ENCODE results near the gene TMEM9.

Gene TMEM9

GRCh38 chr1:201090541-201090940 lies 63.7 kb downstream of the TMEM9 start:
- no peak for DNase-seq (ENCODE audit: low read depth, low spot score)
- no peak overlapping the region for H3K27ac ChIP-seq

- H3K27ac ChIP-seq = no peak overlapping the region
- no peak for DNase-seq (ENCODE audit: low read depth, low spot score)
Observed at GRCh38 chr1:201089596-201089995, 64.7 kb downstream of the TMEM9 start.

- H3K27ac ChIP-seq = no peak overlapping the region
- no peak for DNase-seq (ENCODE audit: low read depth, low spot score)
Observed at GRCh38 chr1:201088901-201089525, 65.3 kb downstream of the TMEM9 start.

GRCh38 chr1:201088395-201088794 lies 65.9 kb downstream of the TMEM9 start:
- no peak for DNase-seq (ENCODE audit: low read depth, low spot score)

GRCh38 chr1:201085902-201086735 lies 68.2 kb downstream of the TMEM9 start:
- H3K27ac ChIP-seq = no peak overlapping the region
- no peak for DNase-seq (ENCODE audit: low read depth, low spot score)

More at GRCh38 chr1:201088395-201088794, 65.9 kb downstream of the TMEM9 start:
- H3K27ac ChIP-seq = no peak overlapping the region
